ENCODE data around the gene ANKRD11.
A peak's percentile ranks its signal among the peaks of the same experiment; 100 is the strongest.

Gene ANKRD11

GRCh38 chr16:89510526-89510925 lies 20.2 kb upstream of the ANKRD11 start:
- no peak overlapping the region for H2AK5ac ChIP-seq (ENCODE audit: low read depth, low read length)
- no peak overlapping the region for H2AFZ ChIP-seq (ENCODE audit: low read length)
- H3K4me1 ChIP-seq (ENCODE audit: control insufficient read depth in 2 of 2, insufficient read depth in 1 of 2, low read depth in 1 of 2, low read length in 2 of 2), result peaks cover 3 to 4% of the 10 kb centered on the region in 2 donors
- H3K23ac ChIP-seq (ENCODE audit: low read depth, low read length, poor library complexity), result no peak overlapping the region
- no peak overlapping the region for H2BK15ac ChIP-seq (ENCODE audit: low read length)
- no peak overlapping the region for H3K4me2 ChIP-seq (ENCODE audit: insufficient read depth, low read length, poor library complexity, severe bottlenecking)
- H2BK120ac ChIP-seq (ENCODE audit: low read depth, low read length), result no peak overlapping the region
- no peak overlapping the region for H2BK12ac ChIP-seq (ENCODE audit: low read length)
- H3K36me3 ChIP-seq (replicated peaks in 1 of 2; ENCODE audit: control insufficient read depth in 2 of 2, insufficient read depth in 2 of 2, low read length in 2 of 2), result peaks cover 20 to 50% of the 10 kb centered on the region in 2 donors
- H3K79me1 ChIP-seq (ENCODE audit: low read depth, low read length), result peaks cover 8% of the 10 kb centered on the region
- H3K4me3 ChIP-seq (ENCODE audit: low read length in 2 of 2), result no peak overlapping the region
- H3K18ac ChIP-seq (ENCODE audit: low read length), result no peak overlapping the region
- no peak overlapping the region for H3K4ac ChIP-seq (ENCODE audit: low read length)
- H3K27me3 ChIP-seq (ENCODE audit: control insufficient read depth in 3 of 3, insufficient read depth in 3 of 3, low read depth in 1 of 3, low read length in 3 of 3), result no peaks in the 10 kb centered on the region
- H3K9ac ChIP-seq (ENCODE audit: low read depth, low read length, poor library complexity), result no peak overlapping the region
- H3K9me3 ChIP-seq (replicated peaks in 1 of 2; ENCODE audit: control insufficient read depth in 2 of 2, insufficient read depth in 1 of 2, low read depth in 1 of 2, low read length in 2 of 2), result no peaks in the 10 kb centered on the region
- no peak overlapping the region for H4K91ac ChIP-seq (ENCODE audit: low read depth, low read length, poor library complexity)
- no peak overlapping the region for H3K14ac ChIP-seq (ENCODE audit: low read length)
- no peak overlapping the region for H2BK5ac ChIP-seq (ENCODE audit: low read length)
- no peak overlapping the region for H4K8ac ChIP-seq (ENCODE audit: low read depth, low read length)
- DNase-seq (ENCODE audit: low spot score), result no peak
- no CpG with 5 or more reads among the region's 9 CpGs for WGBS, 2 donors (ENCODE audit: extremely low coverage in 2 of 2, insufficient read length in 2 of 2, insufficient replicate concordance in 1 of 2)
- no peak overlapping the region for H3K27ac ChIP-seq (replicated peaks; ENCODE audit: low read length)

GRCh38 chr16:89507834-89508590 lies 17.7 kb upstream of the ANKRD11 start, which contains the start of gene SPG7:
Gene SPG7 (plus strand): TSS chr16:89508403. CDS start chr16:89508418, 15 bp downstream.
- Histone ChIP-seq H3K27ac (replicated peaks; ENCODE audit: low read length) (peak within 1 kb of the TSS; percentile 81), H3K36me3 (replicated peaks in 1 of 2; ENCODE audit: control insufficient read depth in 2 of 2, insufficient read depth in 2 of 2, low read length in 2 of 2) (peaks cover 13 to 30% of the 10 kb centered on the region in 2 donors), H4K8ac (ENCODE audit: low read depth, low read length) (no peak within 1 kb of the TSS), H3K79me1 (ENCODE audit: low read depth, low read length) (peaks cover 8% of the 10 kb centered on the region), H2AFZ (ENCODE audit: low read length) (peak within 1 kb of the TSS; percentile 93), H2BK12ac (ENCODE audit: low read length) (peak within 1 kb of the TSS; percentile 41), H3K18ac (ENCODE audit: low read length) (peak within 1 kb of the TSS; percentile 97), H3K27me3 (ENCODE audit: control insufficient read depth in 3 of 3, insufficient read depth in 3 of 3, low read depth in 1 of 3, low read length in 3 of 3) (no peaks in the 10 kb centered on the region), H4K91ac (ENCODE audit: low read depth, low read length, poor library complexity) (peak within 1 kb of the TSS; percentile 99), H3K4me2 (ENCODE audit: insufficient read depth, low read length, poor library complexity, severe bottlenecking) (peak within 1 kb of the TSS; percentile 91), H3K23ac (ENCODE audit: low read depth, low read length, poor library complexity) (peak within 1 kb of the TSS; percentile 98), H3K4me1 (ENCODE audit: control insufficient read depth in 2 of 2, insufficient read depth in 1 of 2, low read depth in 1 of 2, low read length in 2 of 2) (peaks cover 3 to 4% of the 10 kb centered on the region in 2 donors), H3K4ac (ENCODE audit: low read length) (peak within 1 kb of the TSS; percentile 17), H2BK120ac (ENCODE audit: low read depth, low read length) (no peak within 1 kb of the TSS), H3K9me3 (replicated peaks in 1 of 2; ENCODE audit: control insufficient read depth in 2 of 2, insufficient read depth in 1 of 2, low read depth in 1 of 2, low read length in 2 of 2) (no peaks in the 10 kb centered on the region), H3K9ac (ENCODE audit: low read depth, low read length, poor library complexity) (peak within 1 kb of the TSS; percentile 93), H2BK15ac (ENCODE audit: low read length) (no peak within 1 kb of the TSS), H3K4me3 (ENCODE audit: low read length in 2 of 2) (peak within 1 kb of the TSS; percentile 68 to 94), H2AK5ac (ENCODE audit: low read depth, low read length) (peak within 1 kb of the TSS; percentile 88), H2BK5ac (ENCODE audit: low read length) (peak within 1 kb of the TSS; percentile 95), H3K14ac (ENCODE audit: low read length) (peak within 1 kb of the TSS; percentile 98)
- peak; percentile 92 for DNase-seq (ENCODE audit: low spot score)
- no CpG with 5 or more reads among the region's 90 CpGs for WGBS, 2 donors (ENCODE audit: extremely low coverage in 2 of 2, insufficient read length in 2 of 2, insufficient replicate concordance in 1 of 2)

GRCh38 chr16:89507214-89507833 lies 17.0 kb upstream of the ANKRD11 start:
- Histone ChIP-seq H3K4me1 (ENCODE audit: control insufficient read depth in 2 of 2, insufficient read depth in 1 of 2, low read depth in 1 of 2, low read length in 2 of 2) (peaks cover 3 to 4% of the 10 kb centered on the region in 2 donors), H3K18ac (ENCODE audit: low read length) (peak overlapping the region; percentile 97), H2AK5ac (ENCODE audit: low read depth, low read length) (no peak overlapping the region), H3K9me3 (replicated peaks in 1 of 2; ENCODE audit: control insufficient read depth in 2 of 2, insufficient read depth in 1 of 2, low read depth in 1 of 2, low read length in 2 of 2) (no peaks in the 10 kb centered on the region), H3K79me1 (ENCODE audit: low read depth, low read length) (peaks cover 8% of the 10 kb centered on the region), H2BK120ac (ENCODE audit: low read depth, low read length) (no peak overlapping the region), H2BK12ac (ENCODE audit: low read length) (no peak overlapping the region), H4K8ac (ENCODE audit: low read depth, low read length) (no peak overlapping the region), H3K36me3 (replicated peaks in 1 of 2; ENCODE audit: control insufficient read depth in 2 of 2, insufficient read depth in 2 of 2, low read length in 2 of 2) (peaks cover 10 to 23% of the 10 kb centered on the region in 2 donors), H3K27me3 (ENCODE audit: control insufficient read depth in 3 of 3, insufficient read depth in 3 of 3, low read depth in 1 of 3, low read length in 3 of 3) (no peaks in the 10 kb centered on the region), H3K4ac (ENCODE audit: low read length) (no peak overlapping the region), H2BK15ac (ENCODE audit: low read length) (no peak overlapping the region), H3K9ac (ENCODE audit: low read depth, low read length, poor library complexity) (peak overlapping the region; percentile 87), H3K4me3 (ENCODE audit: low read length in 2 of 2) (peak overlapping the region; percentile 68 to 94), H2BK5ac (ENCODE audit: low read length) (peak overlapping the region; percentile 95), H3K14ac (ENCODE audit: low read length) (no peak overlapping the region), H2AFZ (ENCODE audit: low read length) (peak overlapping the region; percentile 93), H3K4me2 (ENCODE audit: insufficient read depth, low read length, poor library complexity, severe bottlenecking) (peak overlapping the region; percentile 91), H3K23ac (ENCODE audit: low read depth, low read length, poor library complexity) (peak overlapping the region; percentile 98), H4K91ac (ENCODE audit: low read depth, low read length, poor library complexity) (no peak overlapping the region), H3K27ac (replicated peaks; ENCODE audit: low read length) (peak overlapping the region; percentile 81)
- no CpG with 5 or more reads among the region's 42 CpGs for WGBS, 2 donors (ENCODE audit: extremely low coverage in 2 of 2, insufficient read length in 2 of 2, insufficient replicate concordance in 1 of 2)
- DNase-seq (ENCODE audit: low spot score), result no peak

- no peak for DNase-seq (ENCODE audit: low spot score)
- Histone ChIP-seq H2BK12ac (ENCODE audit: low read length) (no peak overlapping the region), H2AFZ (ENCODE audit: low read length) (no peak overlapping the region), H3K27me3 (ENCODE audit: control insufficient read depth in 3 of 3, insufficient read depth in 3 of 3, low read depth in 1 of 3, low read length in 3 of 3) (no peaks in the 10 kb centered on the region), H3K79me1 (ENCODE audit: low read depth, low read length) (peaks cover 8% of the 10 kb centered on the region), H3K4me1 (ENCODE audit: control insufficient read depth in 2 of 2, insufficient read depth in 1 of 2, low read depth in 1 of 2, low read length in 2 of 2) (peaks cover 3 to 4% of the 10 kb centered on the region in 2 donors), H4K91ac (ENCODE audit: low read depth, low read length, poor library complexity) (no peak overlapping the region), H2BK120ac (ENCODE audit: low read depth, low read length) (no peak overlapping the region), H2AK5ac (ENCODE audit: low read depth, low read length) (no peak overlapping the region), H3K9ac (ENCODE audit: low read depth, low read length, poor library complexity) (no peak overlapping the region), H3K9me3 (replicated peaks in 1 of 2; ENCODE audit: control insufficient read depth in 2 of 2, insufficient read depth in 1 of 2, low read depth in 1 of 2, low read length in 2 of 2) (no peaks in the 10 kb centered on the region), H3K4me3 (ENCODE audit: low read length in 2 of 2) (peak overlapping the region in 1 of 2 donors; percentile 68), H3K18ac (ENCODE audit: low read length) (no peak overlapping the region), H3K27ac (replicated peaks; ENCODE audit: low read length) (no peak overlapping the region), H3K4me2 (ENCODE audit: insufficient read depth, low read length, poor library complexity, severe bottlenecking) (peak overlapping the region; percentile 91), H3K23ac (ENCODE audit: low read depth, low read length, poor library complexity) (no peak overlapping the region), H2BK15ac (ENCODE audit: low read length) (no peak overlapping the region), H3K14ac (ENCODE audit: low read length) (no peak overlapping the region), H3K4ac (ENCODE audit: low read length) (no peak overlapping the region), H4K8ac (ENCODE audit: low read depth, low read length) (no peak overlapping the region), H2BK5ac (ENCODE audit: low read length) (no peak overlapping the region), H3K36me3 (replicated peaks in 1 of 2; ENCODE audit: control insufficient read depth in 2 of 2, insufficient read depth in 2 of 2, low read length in 2 of 2) (peaks cover 10 to 18% of the 10 kb centered on the region in 2 donors)
- no CpG with 5 or more reads among the region's 15 CpGs for WGBS, 2 donors (ENCODE audit: extremely low coverage in 2 of 2, insufficient read length in 2 of 2, insufficient replicate concordance in 1 of 2)
Measured at GRCh38 chr16:89506791-89507191, 16.4 kb upstream of the ANKRD11 start.
